ENCODE data around the gene GALNTL6. TPM values are rescaled to one million over a fixed set of nuclear protein-coding genes. Genes with fewer than 3 reads are reported as not detected.

The GALNTL6 gene
- total and polyA plus RNA-seq, 4 donors, result 0.08 to 0.09 (median 0.09) TPM; not detected in 1

- 70 to 77% methylated on average over 1 of the region's 1 CpG for WGBS, 2 donors
- H3K36me3 ChIP-seq (ENCODE audit: control insufficient read depth in 4 of 4, insufficient read depth in 4 of 4, low read length in 4 of 4), result no peaks in the 10 kb centered on the region
- no peak overlapping the region for H3K4me3 ChIP-seq
- peaks cover 0 to 32% (median 27%) of the 10 kb centered on the region in 3 donors for H3K27me3 ChIP-seq (ENCODE audit: control insufficient read depth in 3 of 3, insufficient read depth in 3 of 3, low read length in 2 of 3)
- H3K27ac ChIP-seq (ENCODE audit: low read depth in 1 of 2, low read length in 1 of 2), result no peak overlapping the region
- H3K4me1 ChIP-seq (ENCODE audit: control insufficient read depth in 5 of 5, insufficient read depth in 5 of 5, low read length in 5 of 5), result peaks cover 0 to 12% (median 2%) of the 10 kb centered on the region in 5 donors
- H3K9ac ChIP-seq (ENCODE audit: insufficient read depth in 1 of 2, low read length in 2 of 2), result no peak overlapping the region
- DNase-seq (no peak), ATAC-seq (ENCODE audit: insufficient read depth, low FRiP score) (no peak)
- TF ChIP-seq CTCF (IDR thresholded peaks at IDR 0.05; ENCODE audit: control extremely low read depth, extremely low read depth), result no peak
- peaks cover 0 to 5% (median 0%) of the 10 kb centered on the region in 4 donors for H3K9me3 ChIP-seq (ENCODE audit: control insufficient read depth in 4 of 4, insufficient read depth in 3 of 4, low read length in 3 of 4)
Observed at GRCh38 chr4:171809854-171810253, 3.4 kb upstream of the GALNTL6 start.

- Histone ChIP-seq H3K4me1 (ENCODE audit: control insufficient read depth in 5 of 5, insufficient read depth in 5 of 5, low read length in 5 of 5) (peaks cover 0 to 12% (median 2%) of the 10 kb centered on the region in 5 donors), H3K9ac (ENCODE audit: insufficient read depth in 1 of 2, low read length in 2 of 2) (no peak overlapping the region), H3K36me3 (ENCODE audit: control insufficient read depth in 4 of 4, insufficient read depth in 4 of 4, low read length in 4 of 4) (no peaks in the 10 kb centered on the region), H3K4me3 (no peak overlapping the region), H3K27me3 (ENCODE audit: control insufficient read depth in 3 of 3, insufficient read depth in 3 of 3, low read length in 2 of 3) (peaks cover 0 to 36% (median 35%) of the 10 kb centered on the region in 3 donors), H3K27ac (ENCODE audit: low read depth in 1 of 2, low read length in 1 of 2) (no peak overlapping the region), H3K9me3 (ENCODE audit: control insufficient read depth in 4 of 4, insufficient read depth in 3 of 4, low read length in 3 of 4) (peaks cover 0 to 5% (median 0%) of the 10 kb centered on the region in 4 donors)
- ATAC-seq (ENCODE audit: insufficient read depth, low FRiP score), result no peak
- TF ChIP-seq CTCF (IDR thresholded peaks at IDR 0.05; ENCODE audit: control extremely low read depth, extremely low read depth), result no peak
- 6 to 8% methylated on average over 12 of the region's 12 CpGs for WGBS, 2 donors
- peak in 1 of 3 donors; percentile 1 for DNase-seq
Observed at GRCh38 chr4:171812333-171812664, 905 bp upstream of the GALNTL6 start.

- Histone ChIP-seq H3K9me3 (ENCODE audit: control insufficient read depth in 4 of 4, insufficient read depth in 3 of 4, low read length in 3 of 4) (peaks cover 0 to 5% (median 0%) of the 10 kb centered on the region in 4 donors), H3K36me3 (ENCODE audit: control insufficient read depth in 4 of 4, insufficient read depth in 4 of 4, low read length in 4 of 4) (no peaks in the 10 kb centered on the region), H3K27me3 (ENCODE audit: control insufficient read depth in 3 of 3, insufficient read depth in 3 of 3, low read length in 2 of 3) (peaks cover 0 to 36% (median 35%) of the 10 kb centered on the region in 3 donors), H3K27ac (ENCODE audit: low read depth in 1 of 2, low read length in 1 of 2) (no peak overlapping the region), H3K4me1 (ENCODE audit: control insufficient read depth in 5 of 5, insufficient read depth in 5 of 5, low read length in 5 of 5) (peaks cover 0 to 12% (median 2%) of the 10 kb centered on the region in 5 donors), H3K4me3 (no peak overlapping the region), H3K9ac (ENCODE audit: insufficient read depth in 1 of 2, low read length in 2 of 2) (no peak overlapping the region)
- ATAC-seq (ENCODE audit: insufficient read depth, low FRiP score) (no peak), DNase-seq (no peak)
- no peak for TF ChIP-seq CTCF (IDR thresholded peaks at IDR 0.05; ENCODE audit: control extremely low read depth, extremely low read depth)
- 6 to 7% methylated on average over 43 of the region's 43 CpGs for WGBS, 2 donors
Observed at GRCh38 chr4:171813526-171814250, 484 bp downstream of the GALNTL6 start.
